ENCODE data around the gene ARHGAP26. TPM values are rescaled to one million over a fixed set of nuclear protein-coding genes. Genes with fewer than 3 reads are reported as not detected.
A peak's percentile ranks its signal among the peaks of the same experiment; 100 is the strongest.

ARHGAP26 gene
- total RNA-seq, 2 experiments from 2014 or later, result 17.0 to 19.5 TPM

GRCh38 chr5:143014017-143014651 lies 244.0 kb downstream of the ARHGAP26 start:
- Mint-ChIP-seq H3K27me3 (ENCODE audit: low read depth) (no peaks in the 10 kb centered on the region), H3K27ac (no peak overlapping the region), H3K4me3 (no peak overlapping the region), H3K4me1 (ENCODE audit: low read depth) (peaks cover 20% of the 10 kb centered on the region), H3K36me3 (ENCODE audit: low read depth) (peaks cover 19% of the 10 kb centered on the region), H3K9me3 (peaks cover 10% of the 10 kb centered on the region)
- CTCF ChIA-PET, result interaction anchor here (1.0 to 1.7 kb wide), 4 partner anchors 12 to 812 kb away, joined by 3 to 7 read pairs (median 4); no protein-coding TSS in a partner anchor
- intact Hi-C loops (cut with micrococcal nuclease), result loop anchor here (1.0 kb wide), 1 partner anchor 390 kb away; no protein-coding TSS in a partner anchor
- peak; percentile 60 for DNase-seq

- H3K4me1 Mint-ChIP-seq (ENCODE audit: low read depth), result peaks cover 15% of the 10 kb centered on the region
- no peaks in the 10 kb centered on the region for H3K27me3 Mint-ChIP-seq (ENCODE audit: low read depth)
- no peak overlapping the region for H3K4me3 Mint-ChIP-seq
- CTCF ChIA-PET, result interaction anchor here (0.6 kb wide), 3 partner anchors 13 to 197 kb away, joined by 3 to 5 read pairs (median 4); no protein-coding TSS in a partner anchor
- peaks cover 10% of the 10 kb centered on the region for H3K9me3 Mint-ChIP-seq
- no peak overlapping the region for H3K27ac Mint-ChIP-seq
- peak; percentile 77 for DNase-seq
- intact Hi-C loops (cut with micrococcal nuclease), result loop anchor here (5.0 kb wide), 2 partner anchors 430 to 1125 kb away; no protein-coding TSS in a partner anchor
- H3K36me3 Mint-ChIP-seq (ENCODE audit: low read depth), result peaks cover 22% of the 10 kb centered on the region
These were observed 246.8 kb downstream of the ARHGAP26 start for GRCh38 chr5:143016777-143017516.

- Mint-ChIP-seq H3K4me1 (ENCODE audit: low read depth) (peaks cover 16% of the 10 kb centered on the region), H3K27ac (no peak overlapping the region), H3K4me3 (no peak overlapping the region), H3K9me3 (peaks cover 10% of the 10 kb centered on the region), H3K36me3 (ENCODE audit: low read depth) (peaks cover 22% of the 10 kb centered on the region), H3K27me3 (ENCODE audit: low read depth) (no peaks in the 10 kb centered on the region)
- DNase-seq, result no peak
- CTCF ChIA-PET, result interaction anchor here (0.6 kb wide), 1 partner anchor 705 kb away, joined by 3 read pairs; no protein-coding TSS in a partner anchor
- intact Hi-C loops (cut with micrococcal nuclease), result loop anchor here (5.0 kb wide), 2 partner anchors 430 to 1125 kb away; no protein-coding TSS in a partner anchor
These were observed 247.4 kb downstream of the ARHGAP26 start for GRCh38 chr5:143017541-143017940.

GRCh38 chr5:143017992-143018391 lies 247.8 kb downstream of the ARHGAP26 start:
- intact Hi-C loops (cut with micrococcal nuclease), result loop anchor here (5.0 kb wide), 2 partner anchors 429 to 1124 kb away; no protein-coding TSS in a partner anchor
- Mint-ChIP-seq H3K4me3 (no peak overlapping the region), H3K36me3 (ENCODE audit: low read depth) (peaks cover 22% of the 10 kb centered on the region), H3K4me1 (ENCODE audit: low read depth) (peaks cover 18% of the 10 kb centered on the region), H3K27me3 (ENCODE audit: low read depth) (no peaks in the 10 kb centered on the region), H3K9me3 (peaks cover 10% of the 10 kb centered on the region), H3K27ac (no peak overlapping the region)
- DNase-seq, result no peak
- CTCF ChIA-PET, result interaction anchor here (0.6 to 0.9 kb wide), 2 partner anchors 704 to 807 kb away, joined by 3 read pairs; no protein-coding TSS in a partner anchor

GRCh38 chr5:143019157-143019556 lies 249.0 kb downstream of the ARHGAP26 start:
- no peak overlapping the region for H3K4me3 Mint-ChIP-seq
- DNase-seq, result no peak
- CTCF ChIA-PET, result interaction anchor here (0.6 to 1.3 kb wide), 3 partner anchors 11 to 271 kb away, joined by 3 to 4 read pairs (median 3); no protein-coding TSS in a partner anchor
- intact Hi-C loops (cut with micrococcal nuclease), result loop anchor here (5.0 kb wide), 2 partner anchors 428 to 1123 kb away; no protein-coding TSS in a partner anchor
- peaks cover 10% of the 10 kb centered on the region for H3K9me3 Mint-ChIP-seq
- peaks cover 19% of the 10 kb centered on the region for H3K36me3 Mint-ChIP-seq (ENCODE audit: low read depth)
- no peaks in the 10 kb centered on the region for H3K27me3 Mint-ChIP-seq (ENCODE audit: low read depth)
- H3K4me1 Mint-ChIP-seq (ENCODE audit: low read depth), result peaks cover 30% of the 10 kb centered on the region
- no peak overlapping the region for H3K27ac Mint-ChIP-seq

GRCh38 chr5:143019614-143020515 lies 249.7 kb downstream of the ARHGAP26 start:
- CTCF ChIA-PET, result interaction anchor here (0.6 to 1.3 kb wide), 3 partner anchors 10 to 271 kb away, joined by 3 to 4 read pairs (median 3); no protein-coding TSS in a partner anchor

GRCh38 chr5:143021595-143021994 lies 251.4 kb downstream of the ARHGAP26 start:
- DNase-seq, result no peak
- intact Hi-C loops (cut with micrococcal nuclease), result loop anchor here (2.0 kb wide), 1 partner anchor 17 kb away; no protein-coding TSS in a partner anchor
- no peaks in the 10 kb centered on the region for H3K27me3 Mint-ChIP-seq (ENCODE audit: low read depth)
- H3K36me3 Mint-ChIP-seq (ENCODE audit: low read depth), result peaks cover 13% of the 10 kb centered on the region
- CTCF ChIA-PET, result interaction anchor here (0.6 kb wide), 1 partner anchor 80 kb away, joined by 5 read pairs; no protein-coding TSS in a partner anchor
- no peak overlapping the region for H3K4me3 Mint-ChIP-seq
- H3K27ac Mint-ChIP-seq, result no peak overlapping the region
- H3K4me1 Mint-ChIP-seq (ENCODE audit: low read depth), result peaks cover 42% of the 10 kb centered on the region
- peaks cover 10% of the 10 kb centered on the region for H3K9me3 Mint-ChIP-seq

More at GRCh38 chr5:143019614-143020515, 249.7 kb downstream of the ARHGAP26 start:
- peak; percentile 43 for DNase-seq
- Mint-ChIP-seq H3K27ac (no peak overlapping the region), H3K36me3 (ENCODE audit: low read depth) (peaks cover 16% of the 10 kb centered on the region), H3K27me3 (ENCODE audit: low read depth) (no peaks in the 10 kb centered on the region), H3K4me3 (no peak overlapping the region), H3K4me1 (ENCODE audit: low read depth) (peaks cover 35% of the 10 kb centered on the region), H3K9me3 (peaks cover 10% of the 10 kb centered on the region)
- intact Hi-C loops (cut with micrococcal nuclease), result loop anchor here (1.0 to 5.0 kb wide), 5 partner anchors 10 to 1122 kb away; no protein-coding TSS in a partner anchor

GRCh38 chr5:143023411-143024096 lies 253.4 kb downstream of the ARHGAP26 start:
- Mint-ChIP-seq H3K4me1 (ENCODE audit: low read depth) (peaks cover 42% of the 10 kb centered on the region), H3K36me3 (ENCODE audit: low read depth) (peaks cover 3% of the 10 kb centered on the region), H3K4me3 (no peak overlapping the region), H3K9me3 (no peaks in the 10 kb centered on the region), H3K27me3 (ENCODE audit: low read depth) (no peaks in the 10 kb centered on the region), H3K27ac (no peak overlapping the region)
- CTCF ChIA-PET, result interaction anchor here (0.6 to 1.6 kb wide), 6 partner anchors 12 to 802 kb away, joined by 3 to 5 read pairs (median 4); no protein-coding TSS in a partner anchor
- intact Hi-C loops (cut with micrococcal nuclease), result loop anchor here (1.0 kb wide), 1 partner anchor 33 kb away; no protein-coding TSS in a partner anchor
- DNase-seq, result peak; percentile 73

GRCh38 chr5:143024228-143024920 lies 254.2 kb downstream of the ARHGAP26 start:
- no peaks in the 10 kb centered on the region for H3K9me3 Mint-ChIP-seq
- peaks cover 3% of the 10 kb centered on the region for H3K36me3 Mint-ChIP-seq (ENCODE audit: low read depth)
- H3K27me3 Mint-ChIP-seq (ENCODE audit: low read depth), result no peaks in the 10 kb centered on the region
- no peak overlapping the region for H3K4me3 Mint-ChIP-seq
- intact Hi-C loops (cut with micrococcal nuclease), result loop anchor here (1.0 kb wide), 1 partner anchor 32 kb away; no protein-coding TSS in a partner anchor
- no peak for DNase-seq
- peaks cover 43% of the 10 kb centered on the region for H3K4me1 Mint-ChIP-seq (ENCODE audit: low read depth)
- CTCF ChIA-PET, result interaction anchor here (0.6 to 1.6 kb wide), 6 partner anchors 11 to 801 kb away, joined by 3 to 5 read pairs (median 4); no protein-coding TSS in a partner anchor
- H3K27ac Mint-ChIP-seq, result no peak overlapping the region

GRCh38 chr5:143025376-143025775 lies 255.2 kb downstream of the ARHGAP26 start:
- Mint-ChIP-seq H3K27me3 (ENCODE audit: low read depth) (no peaks in the 10 kb centered on the region), H3K4me1 (ENCODE audit: low read depth) (peaks cover 45% of the 10 kb centered on the region), H3K9me3 (no peaks in the 10 kb centered on the region), H3K27ac (no peak overlapping the region), H3K4me3 (no peak overlapping the region), H3K36me3 (ENCODE audit: low read depth) (no peaks in the 10 kb centered on the region)
- no peak for DNase-seq
- CTCF ChIA-PET, result interaction anchor here (1.1 kb wide), 1 partner anchor 12 kb away, joined by 4 read pairs; no protein-coding TSS in a partner anchor
- intact Hi-C loops (cut with micrococcal nuclease), result no loop called here
